IPS DF 6.9 (cell line): ENCODE results near the gene PEDS1.
"Not testable (repeated sequence)": the region's sequence is repeated elsewhere in the genome, so short reads cannot be mapped to it uniquely, and the experiment has no call there.

Source experiments
- DNase-seq: peaks from one replicate; pipeline ENCODE4 v3.0.0-alpha.2; 2013; ENCODE audit warnings: low read depth, low spot score
- H3K27ac ChIP-seq: one replicate; pipeline ENCODE4 v1.5.1; 2013; ENCODE audit warnings: low read length, control low read depth
- H3K27me3 ChIP-seq: 2 replicates; pipeline ENCODE4 v1.6.1; 2013; ENCODE audit warnings: mild to moderate bottlenecking, low read length; ENCODE audit not compliant: control insufficient read depth, insufficient read depth
- H3K36me3 ChIP-seq: 2 replicates; pipeline ENCODE4 v1.6.1; 2013; ENCODE audit warnings: low read length; ENCODE audit not compliant: control insufficient read depth, insufficient read depth
- H3K4me1 ChIP-seq: 2 replicates; pipeline ENCODE4 v1.6.1; 2013; ENCODE audit warnings: low read length; ENCODE audit not compliant: control insufficient read depth, insufficient read depth
- H3K4me3 ChIP-seq: 2 replicates; pipeline ENCODE4 v1.5.1; 2013; ENCODE audit warnings: mild to moderate bottlenecking, low read length
- H3K9me3 ChIP-seq: 2 replicates; pipeline ENCODE4 v1.6.1; 2013; ENCODE audit warnings: low read length, inconsistent platforms; ENCODE audit not compliant: control insufficient read depth, insufficient read depth
- WGBS: extraction: QIAGEN DNeasy Blood & Tissue Kit; methylation state at CpG from one replicate; pipeline ENCODE4 v1.1.7; 2013; ENCODE audit warnings: mixed read lengths, missing lambda C conversion rate; ENCODE audit not compliant: insufficient read length, insufficient coverage; 5-methylcytosine and 5-hydroxymethylcytosine counted together

The PEDS1 gene

DNA sequence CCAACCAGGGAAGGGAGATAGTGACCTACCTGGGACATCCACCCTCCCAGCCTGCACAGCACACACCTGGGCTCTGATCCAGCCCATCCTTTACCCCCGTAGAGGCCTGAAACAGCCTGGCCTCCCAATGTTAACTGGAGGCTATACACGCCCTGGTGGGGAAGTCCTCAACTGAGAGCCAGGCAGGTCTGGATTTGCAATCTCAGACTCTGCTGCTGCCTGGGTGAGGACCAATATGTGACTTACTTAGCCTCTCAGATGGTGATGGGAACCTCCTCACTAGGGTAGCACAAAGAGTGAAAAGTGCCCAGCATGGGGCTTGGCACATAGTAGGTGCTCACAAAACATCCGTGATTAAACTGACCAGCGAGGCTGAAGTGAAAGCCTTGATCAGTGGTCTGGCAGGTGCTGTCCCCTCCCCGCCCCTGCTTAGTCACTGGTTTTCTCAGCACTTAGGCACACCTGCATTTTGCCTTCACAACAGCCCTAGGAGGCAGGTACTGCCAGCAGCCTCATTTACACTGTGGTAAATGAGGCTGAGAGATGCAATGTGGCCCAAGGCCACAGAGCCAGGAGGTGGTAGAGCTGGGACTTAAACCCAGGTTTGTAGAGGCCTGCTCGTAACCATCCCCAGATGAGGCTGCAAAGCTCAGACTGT is 12.4 kb downstream of the PEDS1 start:
- Histone ChIP-seq H3K27me3 (no peaks in the 10 kb centered on the region), H3K36me3 (peaks cover 4% of the 10 kb centered on the region; the same call in 1 of the 2 replicates), H3K27ac (no peak overlapping the region), H3K4me3 (no peak overlapping the region), H3K9me3 (no peaks in the 10 kb centered on the region), H3K4me1 (peaks cover 5% of the 10 kb centered on the region)
- no CpG with 5 or more reads among the region's 6 CpGs for WGBS
- no peak for DNase-seq

GRCh38 chr20:50140339-50140859 is 13.1 kb downstream of the PEDS1 start:
- H3K4me1 ChIP-seq = peaks cover 5% of the 10 kb centered on the region
- H3K27me3 ChIP-seq = no peaks in the 10 kb centered on the region
- H3K4me3 ChIP-seq = no peak overlapping the region
- peaks cover 4% of the 10 kb centered on the region; the same call in 1 of the 2 replicates for H3K36me3 ChIP-seq
- no peaks in the 10 kb centered on the region for H3K9me3 ChIP-seq
- no CpG with 5 or more reads among the region's 11 CpGs for WGBS
- no peak for DNase-seq
- no peak overlapping the region for H3K27ac ChIP-seq

DNA sequence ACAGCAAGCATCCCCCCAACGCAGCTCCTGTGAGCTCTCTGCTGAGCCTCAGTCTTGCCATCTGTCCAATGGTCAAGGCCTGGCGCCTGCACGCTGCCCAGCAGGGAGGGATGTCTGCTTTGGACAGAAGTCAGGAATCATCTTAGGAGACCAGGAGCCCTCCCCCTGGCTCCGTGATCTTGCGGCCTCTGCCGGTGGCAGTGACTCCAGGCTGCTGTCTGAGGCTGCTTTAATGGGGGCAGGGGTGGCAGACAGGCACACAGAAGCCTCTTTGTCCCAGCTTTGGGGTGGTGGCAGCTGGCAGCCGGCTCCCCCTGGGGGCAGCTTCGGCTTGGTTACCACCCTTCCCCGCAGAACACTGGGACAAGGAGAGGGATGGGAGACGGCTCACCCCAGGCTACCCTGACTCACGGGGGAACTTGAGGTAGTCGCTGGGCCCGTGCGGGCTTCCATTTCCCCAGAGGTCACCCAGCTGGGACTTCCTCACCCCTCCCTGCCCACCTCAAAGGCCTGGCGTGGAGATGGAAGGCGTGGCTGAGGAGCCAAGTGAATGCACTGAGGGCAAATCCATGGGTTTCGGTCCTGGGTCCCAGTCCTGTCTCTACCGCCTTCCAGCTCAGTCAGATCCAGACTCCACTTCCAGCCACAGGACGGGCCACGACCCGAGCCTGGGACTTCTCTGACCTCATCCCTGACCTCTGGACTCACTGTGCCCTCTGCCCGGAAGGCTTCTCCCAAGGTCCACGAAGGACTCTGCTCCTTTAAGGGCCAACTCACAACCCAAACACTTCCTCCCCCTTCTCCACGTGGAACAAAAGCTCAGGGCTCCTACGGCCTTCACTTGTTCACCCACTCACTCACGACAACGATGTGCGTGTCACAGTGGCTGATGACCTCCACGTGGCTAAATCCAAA is 14.8 kb downstream of the PEDS1 start:
- Histone ChIP-seq H3K4me3 (no peak overlapping the region), H3K27me3 (no peaks in the 10 kb centered on the region), H3K9me3 (no peaks in the 10 kb centered on the region), H3K4me1 (peaks cover 5% of the 10 kb centered on the region), H3K27ac (no peak overlapping the region), H3K36me3 (peaks cover 4% of the 10 kb centered on the region; the same call in 1 of the 2 replicates)
- no CpG with 5 or more reads among the region's 29 CpGs for WGBS
- DNase-seq = no peak

GRCh38 chr20:50138120-50138478 is 15.4 kb downstream of the PEDS1 start:
- no peak for DNase-seq
- no peak overlapping the region for H3K4me3 ChIP-seq
- peaks cover 4% of the 10 kb centered on the region for H3K36me3 ChIP-seq
- H3K4me1 ChIP-seq = peaks cover 1% of the 10 kb centered on the region
- WGBS = no CpG with 5 or more reads among the region's 5 CpGs
- no peak overlapping the region for H3K27ac ChIP-seq
- no peaks in the 10 kb centered on the region for H3K27me3 ChIP-seq
- H3K9me3 ChIP-seq = no peaks in the 10 kb centered on the region

GRCh38 chr20:50137702-50138101 is 15.8 kb downstream of the PEDS1 start:
- WGBS = no CpG with 5 or more reads among the region's 13 CpGs

DNA sequence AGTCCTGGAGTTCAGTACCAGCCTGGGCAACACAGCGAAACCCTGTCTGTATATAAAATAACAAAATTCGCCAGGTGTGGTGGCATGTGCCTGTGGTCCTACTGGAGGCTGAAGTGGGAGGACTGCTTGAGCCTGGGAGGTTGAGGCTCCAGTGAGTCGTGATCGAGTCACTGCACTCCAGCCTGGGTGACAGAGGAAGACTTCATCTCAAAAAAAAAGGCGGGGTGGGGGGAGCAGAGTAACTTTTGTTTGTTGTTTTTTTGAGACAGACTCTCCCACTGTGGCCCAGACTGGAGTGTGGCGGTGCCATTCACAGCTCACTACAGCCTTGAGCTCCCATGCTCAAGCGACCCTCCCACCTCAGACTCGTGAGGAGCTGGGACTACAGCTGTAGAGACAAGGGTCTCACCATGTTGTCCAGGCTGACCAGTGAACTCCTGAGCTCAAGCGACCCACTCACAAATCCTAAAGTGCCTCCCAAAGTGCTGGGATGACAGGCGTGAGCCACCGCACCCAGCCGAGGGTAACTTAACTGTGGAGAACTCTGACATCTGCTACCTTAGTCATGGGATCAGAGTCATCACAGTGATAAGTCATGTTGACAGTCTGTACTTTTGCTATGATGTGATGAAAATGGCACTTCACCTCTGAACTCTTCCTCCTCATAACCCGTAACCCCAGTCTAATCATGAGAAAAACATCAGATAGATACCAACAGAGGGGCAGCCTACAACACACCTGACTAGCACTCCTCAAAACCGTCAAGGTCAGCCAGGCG is 16.5 kb downstream of the PEDS1 start:
- no peak for DNase-seq
- H3K4me3 ChIP-seq = no peak overlapping the region
- no CpG with 5 or more reads among the region's 15 CpGs for WGBS
- H3K27me3 ChIP-seq = no peaks in the 10 kb centered on the region
- H3K9me3 ChIP-seq = no peaks in the 10 kb centered on the region
- H3K4me1 ChIP-seq = no peaks in the 10 kb centered on the region
- no peak overlapping the region for H3K27ac ChIP-seq
- peaks cover 7% of the 10 kb centered on the region for H3K36me3 ChIP-seq

More at GRCh38 chr20:50137702-50138101, 15.8 kb downstream of the PEDS1 start:
- DNase-seq, H3K9me3 ChIP-seq, H3K36me3 ChIP-seq, H3K27me3 ChIP-seq, H3K27ac ChIP-seq, H3K4me3 ChIP-seq, H3K4me1 ChIP-seq: not testable (repeated sequence)

DNA sequence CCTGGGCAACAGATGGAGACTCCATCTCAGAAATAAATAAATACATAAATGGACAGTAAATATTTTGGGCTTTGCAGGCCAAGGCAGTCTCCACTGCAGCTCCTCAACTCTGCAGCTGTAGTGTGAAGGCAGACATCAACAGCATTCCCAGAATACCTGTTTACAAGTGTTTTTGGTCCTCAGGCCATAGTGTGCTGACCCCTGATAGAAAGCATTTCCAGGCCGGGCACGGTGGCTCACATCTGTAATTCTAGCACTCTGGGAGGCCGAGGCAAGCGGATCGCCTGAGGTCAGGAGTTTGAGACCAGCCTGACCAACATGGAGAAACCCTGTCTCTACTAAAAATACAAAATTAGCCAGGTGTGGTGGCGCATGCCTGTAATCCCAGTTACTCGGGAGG is 18.4 kb downstream of the PEDS1 start:
- not testable (repeated sequence) for H3K27ac ChIP-seq, H3K9me3 ChIP-seq, H3K4me1 ChIP-seq, H3K36me3 ChIP-seq, H3K27me3 ChIP-seq, DNase-seq, H3K4me3 ChIP-seq
- no CpG with 5 or more reads among the region's 7 CpGs for WGBS

DNA sequence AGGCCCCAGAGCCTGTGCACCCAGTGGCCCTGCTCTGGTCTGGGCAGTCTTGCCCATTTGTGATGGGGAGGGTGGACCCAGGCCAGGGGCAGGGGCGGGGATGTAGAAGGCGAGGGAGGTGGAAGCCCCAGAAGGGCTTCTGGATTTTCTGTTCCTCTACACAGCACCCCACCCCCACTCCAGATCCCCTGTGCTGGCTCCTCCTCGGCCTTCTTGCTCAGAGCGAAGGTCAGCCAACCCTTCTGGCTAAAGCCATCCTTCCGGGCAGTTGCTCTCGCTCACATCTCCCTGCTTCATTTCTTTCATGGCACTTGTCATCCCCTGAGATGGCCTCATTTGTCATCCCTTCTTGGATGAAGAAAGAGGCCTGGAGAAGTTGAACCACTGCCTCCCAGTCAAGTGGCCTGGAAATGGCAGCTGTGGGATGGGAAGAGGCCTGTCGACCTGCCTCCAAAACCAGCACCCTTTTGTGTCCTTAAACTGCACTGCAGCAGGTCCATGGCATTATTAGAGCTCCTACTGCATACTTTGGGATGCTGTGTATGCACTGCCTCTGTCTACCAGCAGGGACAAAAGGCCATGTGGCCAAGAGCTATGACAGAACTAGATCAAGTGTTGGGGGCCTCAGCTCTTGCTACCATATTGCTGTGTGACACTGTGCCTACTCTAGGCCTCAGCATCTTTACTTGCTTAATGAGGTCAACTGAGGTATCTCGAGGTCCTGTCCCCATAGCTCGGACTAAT is 19.9 kb downstream of the PEDS1 start:
- WGBS = no CpG with 5 or more reads among the region's 9 CpGs
- DNase-seq = no peak

GRCh38 chr20:50133041-50133440 is 20.5 kb downstream of the PEDS1 start:
- Histone ChIP-seq H3K4me1 (no peaks in the 10 kb centered on the region), H3K27me3 (no peaks in the 10 kb centered on the region), H3K36me3 (peaks cover 9% of the 10 kb centered on the region; the same call in 1 of the 2 replicates), H3K4me3 (no peak overlapping the region), H3K9me3 (no peaks in the 10 kb centered on the region), H3K27ac (no peak overlapping the region)
- DNase-seq = no peak
- no CpG with 5 or more reads among the region's 6 CpGs for WGBS

More for the DNA sequence above, 19.9 kb downstream of the PEDS1 start:
- peaks cover 7% of the 10 kb centered on the region; the same call in 1 of the 2 replicates for H3K36me3 ChIP-seq
- H3K9me3 ChIP-seq = no peaks in the 10 kb centered on the region
- H3K4me3 ChIP-seq = no peak overlapping the region
- H3K27me3 ChIP-seq = no peaks in the 10 kb centered on the region
- H3K27ac ChIP-seq = no peak overlapping the region
- H3K4me1 ChIP-seq = no peaks in the 10 kb centered on the region
